ENCODE measurements around the gene ADAMTS2. TPM values are rescaled to one million over a fixed set of nuclear protein-coding genes. Genes with fewer than 3 reads are reported as not detected.

The ADAMTS2 gene
- total and polyA plus RNA-seq, 2 donors (not counting 3 experiments of a cell fraction or from before 2014, with no cell fraction given): not detected

GRCh38 chr5:179115307-179115706, 230.0 kb downstream of the ADAMTS2 start:
- no peak overlapping the region for H3K27ac ChIP-seq (ENCODE audit: insufficient read depth, low read depth, low read length)
- ChIA-PET POLR2A (no interaction called here), CTCF (no interaction called here)
- no peak overlapping the region for H3K9ac ChIP-seq (replicated peaks; ENCODE audit: extremely low read depth, insufficient read depth, low read length)
- no peaks in the 10 kb centered on the region for H3K27me3 ChIP-seq (ENCODE audit: control insufficient read depth in 2 of 2, insufficient read depth in 2 of 2, low read length in 2 of 2)
- TF ChIP-seq FOS (IDR thresholded peaks at IDR 0.05; ENCODE audit: borderline replicate concordance, insufficient read depth, low read length) (no peak), POLR2AphosphoS5 (IDR thresholded peaks at IDR 0.05; ENCODE audit: insufficient read depth, low read depth, low read length) (no peak), CTCF (IDR thresholded peaks at IDR 0.05; ENCODE audit: extremely low read depth in 1 of 2, insufficient read depth in 1 of 2, low read depth in 1 of 2, low read length in 2 of 2) (no peak), JUN (IDR thresholded peaks at IDR 0.05; ENCODE audit: borderline replicate concordance, insufficient read depth, insufficient read length, low read depth) (no peak), MYC (IDR thresholded peaks at IDR 0.05; ENCODE audit: low read depth, low read length) (no peak), POLR2A (IDR thresholded peaks at IDR 0.05; ENCODE audit: low read depth, low read length) (no peak), GATA2 (IDR thresholded peaks at IDR 0.05; ENCODE audit: insufficient read depth, insufficient read length, low read depth, low read length) (no peak), EZH2 (IDR thresholded peaks at IDR 0.05; ENCODE audit: borderline replicate concordance, low read depth, low read length, severe bottlenecking) (no peak), MAX (IDR thresholded peaks at IDR 0.05; ENCODE audit: insufficient read depth, insufficient read length) (no peak)
- no peaks in the 10 kb centered on the region for H3K4me1 ChIP-seq (ENCODE audit: control insufficient read depth, extremely low read depth, insufficient read depth, low read length)
- DNase-seq (ENCODE audit: low read depth, low spot score) (no peak), FAIRE-seq (no peak)
- intact Hi-C loops (cut with micrococcal nuclease) (no loop called here), dilution Hi-C loops (cut with MboI; ENCODE audit: extremely low pct_ligation_motif_present, low sequenced_read_pairs) (no loop called here)
- no peak overlapping the region for H3K4me2 ChIP-seq (ENCODE audit: insufficient read depth, low read length)
- H3K4me3 ChIP-seq (replicated peaks in 1 of 3; ENCODE audit: insufficient read depth in 1 of 3, low read depth in 1 of 3, low read length in 3 of 3): no peak overlapping the region
- H3K36me3 ChIP-seq (ENCODE audit: control insufficient read depth in 2 of 2, extremely low read depth in 1 of 2, insufficient read depth in 2 of 2, low read length in 2 of 2): no peaks in the 10 kb centered on the region
- H4K20me1 ChIP-seq (replicated peaks; ENCODE audit: control insufficient read depth, extremely low read depth, insufficient read depth, low read length): no peaks in the 10 kb centered on the region
- BruUV-seq (replicated peaks): no TSS peak
- H3K9me3 ChIP-seq (replicated peaks; ENCODE audit: control insufficient read depth, insufficient read depth, low read length): peaks cover 6% of the 10 kb centered on the region
- no peak overlapping the region for H2AFZ ChIP-seq (ENCODE audit: low read depth, low read length)
- H3K9me1 ChIP-seq (replicated peaks; ENCODE audit: control insufficient read depth, extremely low read depth, insufficient read depth, low read length): no peaks in the 10 kb centered on the region
- H3K79me2 ChIP-seq (ENCODE audit: control insufficient read depth, insufficient read depth, low read length): no peaks in the 10 kb centered on the region
